Prostate gland (tissue), 2 donors: ENCODE results near the gene HMGB4. TPM values are rescaled to one million over a fixed set of nuclear protein-coding genes. Genes with fewer than 3 reads are reported as not detected.

Experiments used
- DNase-seq: peaks from one replicate; pipeline ENCODE4 v3.0.0-alpha.2; 2019; ENCODE audit warnings: low spot score
- H3K27ac ChIP-seq, 2 donors: fragments of 200-600 bp; sonication (generic); 2 replicates each; pipeline ENCODE4 v1.5.1; 2017 to 2019
- H3K27me3 ChIP-seq: fragments of 200-600 bp; sonication (generic); replicated peaks from 2 replicates; pipeline ENCODE4 v1.5.1; 2019; ENCODE audit not compliant: insufficient read depth
- H3K36me3 ChIP-seq, 2 donors: fragments of 200-600 bp; sonication (generic); 1 replicate in 1 of 2; 2 replicates in 1 of 2; pipeline versions ENCODE4 v1.5.1 to v1.8.1; 2017 to 2019
- H3K4me1 ChIP-seq: fragments of 200-600 bp; sonication (generic); replicated peaks from 2 replicates; pipeline ENCODE4 v1.5.1; 2019
- H3K4me3 ChIP-seq, 2 donors: fragments of 200-600 bp; sonication (generic); 2 replicates each; pipeline ENCODE4 v1.5.1; 2017 to 2019
- H3K9me3 ChIP-seq: fragments of 200-600 bp; sonication (generic); 2 replicates; pipeline ENCODE4 v1.5.1; 2017
- CTCF ChIP-seq, 4 experiments: fragments of 200-600 bp in 2 of 4; fragments of 450-650 bp in 2 of 4; sonication (generic) in 2 of 4; IDR thresholded peaks; 1 replicate in 3 of 4; 2 replicates in 1 of 4; pipeline ENCODE4 v1.5.1; 2016 to 2019; ENCODE audit warnings: antibody characterized with exemption in 4 of 4, mild to moderate bottlenecking in 2 of 4, moderate library complexity in 2 of 4
- POLR2A ChIP-seq: fragments of 450-650 bp; IDR thresholded peaks from one replicate; pipeline ENCODE4 v1.6.1; 2016; ENCODE audit warnings: antibody characterized with exemption, mild to moderate bottlenecking
- POLR2AphosphoS5 ChIP-seq: sonication (generic); formaldehyde crosslinking; IDR thresholded peaks from one replicate; pipeline ENCODE4 v1.6.1; 2017; ENCODE audit warnings: antibody characterized with exemption
- WGBS: methylation state at CpG from one replicate; pipeline ENCODE4 v1.1.5; 2018; 5-methylcytosine and 5-hydroxymethylcytosine counted together
- intact Hi-C: fragments of 100-400 bp; cut with DNase I; formaldehyde crosslinking; loops from one replicate; pipeline ENCODE4 v1.14.2; 2022
- total RNA-seq, 2 donors: library from RNA; depleted of rRNA; stranded (reverse); fragments of >200 nt; gene quantifications; one replicate each; pipeline ENCODE4 v1.1.0, GENCODE V29; 2016

Gene HMGB4
- total RNA-seq, 2 donors from 2014 or later, result 25.1 TPM; not detected in 1

DNA sequence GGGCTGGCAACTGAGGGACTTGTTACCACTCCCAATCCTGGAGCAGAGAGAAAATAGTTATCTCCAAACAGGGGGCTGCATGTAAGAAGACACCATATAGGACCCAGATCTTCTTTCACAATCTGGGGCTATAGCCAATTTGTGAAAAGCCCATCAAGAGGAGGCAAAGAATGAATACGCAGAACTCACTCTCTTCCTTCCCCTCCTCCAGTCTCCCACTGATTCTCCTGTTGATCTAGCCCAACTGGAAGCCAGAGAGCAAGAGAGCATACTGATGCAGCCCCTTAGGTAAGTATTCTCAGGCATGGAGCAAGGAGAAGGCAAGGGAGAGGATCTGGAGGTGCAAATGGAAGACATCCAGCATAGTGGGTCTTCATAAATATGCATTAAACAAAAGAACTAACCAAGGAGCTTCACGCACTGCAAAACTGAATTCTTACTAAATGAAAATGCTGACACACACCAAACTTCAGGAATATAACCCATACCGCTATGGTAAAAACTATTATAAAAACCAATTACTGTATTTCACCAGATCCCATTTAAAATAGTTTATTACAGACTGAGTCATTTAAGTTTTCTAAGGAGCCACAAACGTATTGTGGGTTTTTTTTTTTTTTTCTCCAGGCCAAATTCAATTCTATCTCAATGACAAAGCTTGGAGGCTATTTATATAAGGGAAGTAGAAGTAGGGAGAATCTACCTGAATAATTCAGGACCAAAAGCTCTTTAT, 15.5 kb upstream of the HMGB4 start:
- TF ChIP-seq CTCF (IDR thresholded peaks at IDR 0.05) (no peak), POLR2AphosphoS5 (no peak), POLR2A (no peak)
- Histone ChIP-seq H3K9me3 (no peaks in the 10 kb centered on the region), H3K4me3 (no peak overlapping the region), H3K36me3 (no peaks in the 10 kb centered on the region), H3K27me3 (no peaks in the 10 kb centered on the region), H3K4me1 (no peaks in the 10 kb centered on the region), H3K27ac (no peak overlapping the region)
- intact Hi-C loops, result no loop called here
- DNase-seq, result no peak
- 67% methylated on average over 4 of the region's 4 CpGs for WGBS

DNA sequence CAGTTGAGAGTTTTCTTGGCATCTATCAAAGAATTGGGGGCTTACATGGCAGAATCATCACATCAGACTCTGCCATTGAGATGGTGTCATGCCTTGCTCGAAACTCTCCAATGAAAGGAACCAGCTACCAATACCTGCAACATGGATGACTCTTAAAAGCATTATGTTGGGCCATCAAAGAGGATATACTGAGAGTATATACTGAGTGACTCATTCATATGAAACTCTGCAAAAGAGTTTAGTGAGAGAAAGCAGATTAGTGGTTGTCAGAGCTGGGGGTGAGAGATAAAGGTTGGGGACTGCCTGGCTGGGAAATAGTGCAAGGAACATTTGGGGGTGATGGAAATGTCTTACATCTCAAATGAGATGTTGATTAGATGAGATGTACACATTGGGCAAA, 14.7 kb upstream of the HMGB4 start:
- Histone ChIP-seq H3K36me3 (no peaks in the 10 kb centered on the region), H3K4me1 (no peaks in the 10 kb centered on the region), H3K9me3 (no peaks in the 10 kb centered on the region), H3K4me3 (no peak overlapping the region), H3K27ac (no peak overlapping the region), H3K27me3 (no peaks in the 10 kb centered on the region)
- DNase-seq, result no peak
- intact Hi-C loops, result no loop called here
- TF ChIP-seq POLR2A (no peak), CTCF (IDR thresholded peaks at IDR 0.05) (no peak), POLR2AphosphoS5 (no peak)
- WGBS, result 86% methylated on average over 1 of the region's 1 CpG

DNA sequence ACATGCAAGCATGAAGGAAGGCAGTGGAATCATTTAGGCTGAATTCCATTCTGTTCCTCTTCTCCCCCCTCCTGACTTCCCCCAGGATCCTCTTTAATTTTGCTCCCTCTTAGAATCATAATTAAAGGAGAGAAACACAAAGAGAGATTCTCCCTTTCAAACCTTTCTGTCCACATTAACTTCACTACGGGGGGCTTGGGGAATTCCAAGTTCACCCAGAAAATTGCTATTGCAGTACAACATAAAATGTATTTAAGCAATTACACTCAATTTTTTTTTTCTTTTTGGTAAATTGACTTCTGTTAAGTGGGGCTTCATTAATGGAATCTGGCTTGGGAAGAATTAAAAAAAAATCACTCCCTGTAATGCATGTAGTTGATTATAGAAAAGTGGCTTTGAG, 13.4 kb upstream of the HMGB4 start:
- no peak for TF ChIP-seq POLR2A
- no peak overlapping the region for H3K27ac ChIP-seq
- DNase-seq, result no peak
- no peak overlapping the region for H3K4me3 ChIP-seq
- H3K27me3 ChIP-seq, result no peaks in the 10 kb centered on the region
- WGBS, result 80% methylated on average over 1 of the region's 1 CpG
- intact Hi-C loops, result no loop called here
- no peaks in the 10 kb centered on the region for H3K36me3 ChIP-seq
- H3K9me3 ChIP-seq, result no peaks in the 10 kb centered on the region
- no peaks in the 10 kb centered on the region for H3K4me1 ChIP-seq

GRCh38 chr1:33852711-33853110, 11.2 kb upstream of the HMGB4 start:
- Histone ChIP-seq H3K36me3 (no peaks in the 10 kb centered on the region), H3K4me3 (no peak overlapping the region), H3K4me1 (no peaks in the 10 kb centered on the region), H3K9me3 (no peaks in the 10 kb centered on the region), H3K27ac (no peak overlapping the region), H3K27me3 (no peaks in the 10 kb centered on the region)
- intact Hi-C loops, result no loop called here
- TF ChIP-seq CTCF (IDR thresholded peaks at IDR 0.05), result no peak
- TF ChIP-seq POLR2A, result no peak
- TF ChIP-seq POLR2AphosphoS5, result no peak
- DNase-seq, result no peak

GRCh38 chr1:33853431-33853830, 10.4 kb upstream of the HMGB4 start:
- Histone ChIP-seq H3K36me3 (no peaks in the 10 kb centered on the region), H3K9me3 (no peaks in the 10 kb centered on the region), H3K4me1 (no peaks in the 10 kb centered on the region), H3K4me3 (no peak overlapping the region), H3K27ac (no peak overlapping the region), H3K27me3 (no peaks in the 10 kb centered on the region)
- intact Hi-C loops, result no loop called here
- WGBS, result 24% methylated on average over 1 of the region's 1 CpG
- DNase-seq, result no peak
- TF ChIP-seq CTCF (IDR thresholded peaks at IDR 0.05) (no peak), POLR2AphosphoS5 (no peak), POLR2A (no peak)
